ENCODE measurements around the gene NDUFB6. TPM values are rescaled to one million over a fixed set of nuclear protein-coding genes. Genes with fewer than 3 reads are reported as not detected.

NDUFB6 gene
- total and polyA plus RNA-seq, 9 of the 15 experiments (the other 6 are each of a cell fraction or from before 2014, with no cell fraction given), result 26.5 to 88.1 (median 64.0) TPM

GRCh38 chr9:32587901-32588300, 14.9 kb upstream of the NDUFB6 start (continued):
- TF ChIP-seq CXXC5 (CRISPR knock-in tag; IDR thresholded peaks at IDR 0.05) (no peak), ZKSCAN3 (CRISPR knock-in tag; IDR thresholded peaks at IDR 0.05) (no peak), RBM17 (IDR thresholded peaks at IDR 0.05; ENCODE audit: borderline replicate concordance, low read depth, low read length) (no peak)

GRCh38 chr9:32584784-32585183, 11.8 kb upstream of the NDUFB6 start:
- ATAC-seq (no peak), FAIRE-seq (no peak), DNase-seq (ENCODE audit: extremely low read depth in 1 of 4, low spot score in 3 of 4) (no peak)
- TF ChIP-seq TCF7L2 (IDR thresholded peaks at IDR 0.05; ENCODE audit: low read depth, low read length) (no peak), CSDE1 (IDR thresholded peaks at IDR 0.05) (no peak)
- Histone ChIP-seq H3K9ac (ENCODE audit: insufficient read depth in 1 of 2, low read depth in 2 of 2, low read length in 2 of 2) (no peak overlapping the region), H3K79me2 (ENCODE audit: control insufficient read depth, insufficient read depth, low read length) (no peaks in the 10 kb centered on the region), H3K27ac (ENCODE audit: extremely low read depth, low read depth, low read length) (no peak overlapping the region), H3K36me3 (ENCODE audit: control insufficient read depth, insufficient read depth, low read length) (no peaks in the 10 kb centered on the region), H3K9me3 (replicated peaks; ENCODE audit: control insufficient read depth, insufficient read depth, low read depth, low read length) (no peaks in the 10 kb centered on the region), H2AFZ (ENCODE audit: low read depth, low read length) (no peak overlapping the region), H3K9me1 (ENCODE audit: control insufficient read depth, insufficient read depth, low read length) (no peaks in the 10 kb centered on the region), H4K20me1 (replicated peaks; ENCODE audit: control insufficient read depth, insufficient read depth, low read length) (no peaks in the 10 kb centered on the region), H3K4me2 (ENCODE audit: insufficient read depth, low read length) (no peak overlapping the region), H3K27me3 (ENCODE audit: control insufficient read depth in 2 of 2, insufficient read depth in 2 of 2, low read length in 2 of 2) (no peaks in the 10 kb centered on the region; a peak in 1 of 5 replicates), H3K4me3 (no peak overlapping the region), H3K4me1 (replicated peaks in 1 of 2; ENCODE audit: control insufficient read depth in 2 of 2, insufficient read depth in 2 of 2, low read length in 2 of 2) (no peaks in the 10 kb centered on the region; a peak in 1 of 5 replicates)
- intact Hi-C loops (cut with micrococcal nuclease), result loop anchor here (10.0 kb wide), 1 partner anchor 120 kb away; no protein-coding TSS in a partner anchor
- POLR2A ChIA-PET, result no interaction called here
- BruUV-seq (replicated peaks), result no TSS peak
- in situ Hi-C loops (cut with MboI), result loop anchor here (5.0 kb wide), 1 partner anchor 383 kb away; no protein-coding TSS in a partner anchor
- CTCF ChIA-PET (ENCODE audit: low intra/inter-chr PET ratio), result interaction anchor here (4.1 kb wide), 1 partner anchor 384 kb away, joined by 30 read pairs; no protein-coding TSS in a partner anchor
- 13% methylated on average over 2 of the region's 2 CpGs for WGBS (ENCODE audit: insufficient coverage, low coverage, missing lambda C conversion rate)
